Ishikawa (cell line): ENCODE results near the gene CERS6.

Experiments used
- CEBPB ChIP-seq: IDR thresholded peaks from 2 replicates; pipeline ENCODE4 v1.6.1; 2012
- REST ChIP-seq: IDR thresholded peaks from 2 replicates; pipeline ENCODE4 v1.6.1; 2012; ENCODE audit warnings: low read depth, mild to moderate bottlenecking
- YY1 ChIP-seq: IDR thresholded peaks from 2 replicates; pipeline ENCODE4 v1.6.1; 2012; ENCODE audit warnings: low read depth

GRCh38 chr2:168787098-168787781 is 331.2 kb downstream of the CERS6 start:
- TF ChIP-seq REST (no peak), CEBPB (no peak), YY1 (no peak)
